Measurements from ENCODE around the gene PNMA8C.

DNA sequence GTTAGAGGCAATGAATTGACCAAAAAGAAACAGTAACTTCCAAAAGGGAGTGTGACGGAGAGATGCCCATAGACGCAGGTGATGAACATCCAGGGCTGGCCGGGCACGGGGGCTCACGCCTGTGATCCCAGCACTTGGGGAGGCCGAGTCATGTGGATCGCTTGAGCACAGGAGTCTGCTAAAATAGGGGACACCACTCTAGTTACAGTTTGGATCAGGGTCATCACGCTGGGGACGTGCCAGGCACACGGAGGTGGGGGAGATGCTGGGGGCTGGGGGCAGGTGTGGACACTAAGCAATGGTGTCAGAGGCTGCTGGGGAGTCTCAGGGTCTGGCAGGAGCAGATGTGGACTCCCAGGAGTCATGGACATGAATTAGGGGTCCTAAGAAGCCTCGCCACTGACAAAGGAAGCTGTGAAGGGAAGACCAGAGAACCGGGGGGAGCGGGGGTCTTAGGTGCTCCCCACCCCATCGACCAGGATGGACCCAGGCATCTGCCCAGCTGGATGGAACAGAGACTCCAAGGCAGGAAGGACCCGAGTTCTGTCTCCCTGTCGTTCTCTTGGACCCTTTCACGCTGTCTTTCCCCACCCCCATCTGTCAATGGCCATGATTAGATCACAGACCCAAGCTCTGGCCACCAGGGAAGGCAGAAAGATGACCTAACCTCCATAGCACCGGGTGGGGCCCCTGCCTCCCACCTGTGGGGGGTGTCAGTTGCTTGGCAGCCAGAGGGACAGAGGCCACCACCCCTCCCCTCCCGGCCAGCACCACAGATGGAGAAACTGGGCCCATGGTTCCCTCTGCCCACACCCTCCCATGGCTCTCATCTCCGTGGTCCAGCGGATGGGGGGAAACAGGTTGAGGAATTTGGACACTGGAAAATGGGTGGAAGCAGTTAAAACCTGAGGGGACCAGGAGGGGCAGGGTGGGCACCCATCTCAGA, 35.0 kb downstream of the PNMA8C start:
- TF ChIP-seq NFIC (IDR thresholded peaks at IDR 0.05) (no peak), TAF1 (IDR thresholded peaks at IDR 0.05; ENCODE audit: low read depth) (no peak), CEBPB (IDR thresholded peaks at IDR 0.05) (no peak), EP300 (IDR thresholded peaks at IDR 0.05; ENCODE audit: borderline replicate concordance) (no peak)
- TF ChIP-seq, protein P1, sequence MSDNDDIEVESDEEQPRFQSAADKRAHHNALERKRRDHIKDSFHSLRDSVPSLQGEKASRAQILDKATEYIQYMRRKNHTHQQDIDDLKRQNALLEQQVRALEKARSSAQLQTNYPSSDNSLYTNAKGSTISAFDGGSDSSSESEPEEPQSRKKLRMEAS (IDR thresholded peaks at IDR 0.05) = no peak

Data from Ishikawa (cell line).